Nephron progenitor cell (in vitro differentiated cells): ENCODE data around the gene PGP.

Experiments used
- DNase-seq: peaks from one replicate; pipeline ENCODE4 v3.0.0; 2021
- H3K27ac Mint-ChIP-seq: 2 replicates; pipeline ENCODE4 v1.8.0; 2021; ENCODE audit warnings: mild to moderate bottlenecking, moderate library complexity, mixed read lengths
- H3K27me3 Mint-ChIP-seq: 2 replicates; pipeline ENCODE4 v1.8.0; 2021; ENCODE audit warnings: mild to moderate bottlenecking, low read depth, mixed read lengths; ENCODE audit not compliant: poor library complexity
- H3K36me3 Mint-ChIP-seq: 2 replicates; pipeline ENCODE4 v1.8.0; 2021; ENCODE audit warnings: low read depth, mixed read lengths
- H3K4me1 Mint-ChIP-seq: 2 replicates; pipeline ENCODE4 v1.8.0; 2021; ENCODE audit warnings: mixed read lengths
- H3K4me3 Mint-ChIP-seq: 2 replicates; pipeline ENCODE4 v1.8.0; 2021; ENCODE audit warnings: mild to moderate bottlenecking, moderate library complexity, mixed read lengths
- H3K9me3 Mint-ChIP-seq: 2 replicates; pipeline ENCODE4 v1.8.0; 2021; ENCODE audit warnings: mild to moderate bottlenecking, moderate library complexity, mixed read lengths
- CTCF ChIP-seq: fragments of 200-600 bp; sonication (generic); IDR thresholded peaks from 2 replicates; pipeline ENCODE4 v1.5.0; 2021; ENCODE audit warnings: antibody characterized with exemption

Gene PGP

GRCh38 chr16:2252806-2253148 lies 38.1 kb upstream of the PGP start:
- H3K27ac Mint-ChIP-seq, result peak overlapping the region; percentile 78

GRCh38 chr16:2251296-2252111 lies 36.9 kb upstream of the PGP start, which contains the start of gene ECI1:
ECI1 (minus strand) TSS chr16:2251587; CDS start chr16:2251566, 21 bp downstream.
- TF ChIP-seq CTCF, result peak; percentile 46
- Mint-ChIP-seq H3K27ac (peak within 1 kb of the TSS; percentile 78), H3K4me1 (peaks cover 27% of the 10 kb centered on the region), H3K36me3 (peaks cover 28% of the 10 kb centered on the region), H3K9me3 (no peaks in the 10 kb centered on the region), H3K27me3 (no peaks in the 10 kb centered on the region), H3K4me3 (peak within 1 kb of the TSS; percentile 93)
- DNase-seq, result peak; percentile 95

More at GRCh38 chr16:2252806-2253148, 38.1 kb upstream of the PGP start:
- peaks cover 37% of the 10 kb centered on the region for H3K4me1 Mint-ChIP-seq
- no peaks in the 10 kb centered on the region for H3K9me3 Mint-ChIP-seq
- H3K4me3 Mint-ChIP-seq, result peak overlapping the region; percentile 38
- DNase-seq, result no peak
- H3K36me3 Mint-ChIP-seq, result peaks cover 38% of the 10 kb centered on the region
- TF ChIP-seq CTCF, result no peak
- no peaks in the 10 kb centered on the region for H3K27me3 Mint-ChIP-seq

- Mint-ChIP-seq H3K4me3 (peak overlapping the region; percentile 93), H3K4me1 (peaks cover 23% of the 10 kb centered on the region), H3K9me3 (no peaks in the 10 kb centered on the region), H3K36me3 (peaks cover 25% of the 10 kb centered on the region), H3K27me3 (no peaks in the 10 kb centered on the region), H3K27ac (peak overlapping the region; percentile 59)
- DNase-seq, result peak; percentile 30
- no peak for TF ChIP-seq CTCF
Observed at GRCh38 chr16:2250652-2251295, 36.1 kb upstream of the PGP start.

GRCh38 chr16:2246301-2246885 lies 31.8 kb upstream of the PGP start:
- H3K36me3 Mint-ChIP-seq, result peaks cover 18% of the 10 kb centered on the region
- peaks cover 11% of the 10 kb centered on the region for H3K4me1 Mint-ChIP-seq
- H3K4me3 Mint-ChIP-seq, result no peak overlapping the region
- no peaks in the 10 kb centered on the region for H3K27me3 Mint-ChIP-seq
- no peak overlapping the region for H3K27ac Mint-ChIP-seq
- TF ChIP-seq CTCF, result no peak
- DNase-seq, result no peak
- H3K9me3 Mint-ChIP-seq, result no peaks in the 10 kb centered on the region

GRCh38 chr16:2244926-2245795 lies 30.5 kb upstream of the PGP start:
- no peaks in the 10 kb centered on the region for H3K9me3 Mint-ChIP-seq
- peak overlapping the region; percentile 61 for H3K27ac Mint-ChIP-seq
- no peak for TF ChIP-seq CTCF
- peaks cover 3% of the 10 kb centered on the region for H3K4me1 Mint-ChIP-seq
- no peak for DNase-seq
- H3K4me3 Mint-ChIP-seq, result no peak overlapping the region
- H3K36me3 Mint-ChIP-seq, result peaks cover 18% of the 10 kb centered on the region
- no peaks in the 10 kb centered on the region for H3K27me3 Mint-ChIP-seq
